ENCODE measurements around the gene FRS3.
A peak's percentile ranks its signal among the peaks of the same experiment; 100 is the strongest.
"Not testable (repeated sequence)": the region's sequence is repeated elsewhere in the genome, so short reads cannot be mapped to it uniquely, and the experiment has no call there.

Gene FRS3

DNA sequence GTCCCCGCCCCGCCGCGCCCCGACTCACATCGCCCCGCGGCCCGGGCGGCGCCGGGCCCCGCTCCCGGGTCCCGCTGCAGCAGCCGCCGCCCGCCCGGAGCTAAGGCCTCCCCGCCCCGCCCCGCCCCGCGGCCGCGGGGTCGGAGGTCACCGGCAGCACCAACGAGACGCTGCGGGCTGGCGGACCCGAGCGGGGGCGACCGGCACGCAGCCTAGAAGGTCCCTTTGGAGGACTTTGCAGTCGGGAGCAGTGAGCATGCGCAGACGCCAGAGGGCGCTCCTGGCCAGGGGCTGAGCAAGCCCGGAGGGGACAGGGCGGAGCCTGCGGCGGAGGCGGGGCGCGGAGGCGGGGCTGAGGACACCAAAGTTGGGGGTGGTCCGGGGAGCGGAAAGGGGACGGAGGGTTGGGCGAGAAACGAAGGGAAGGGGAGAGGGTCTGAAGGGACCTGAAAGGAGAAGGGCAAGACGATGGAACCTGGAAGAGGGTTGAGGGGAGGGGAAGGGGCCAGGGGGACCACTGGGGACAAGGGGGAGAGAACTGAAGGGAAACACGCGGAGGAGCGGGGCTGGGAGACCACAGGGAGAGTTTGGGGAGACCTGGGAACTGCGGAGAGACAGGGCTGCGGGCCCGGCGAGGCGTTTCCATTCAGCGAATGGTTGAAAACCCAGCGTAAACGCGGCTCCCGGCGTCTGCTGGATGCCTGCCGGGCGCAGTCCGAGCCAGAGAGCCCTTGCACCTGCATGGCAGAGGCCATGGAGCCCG is at the start of gene FRS3:
TSS of gene FRS3 (minus strand) at position 113 of the 763 bp plus-strand sequence. CDS start 2,913 bp downstream, outside the sequence.
- peak within 1 kb of the TSS; percentile 71 for H3K4me3 ChIP-seq (ENCODE audit: low read depth, low read length)

DNA sequence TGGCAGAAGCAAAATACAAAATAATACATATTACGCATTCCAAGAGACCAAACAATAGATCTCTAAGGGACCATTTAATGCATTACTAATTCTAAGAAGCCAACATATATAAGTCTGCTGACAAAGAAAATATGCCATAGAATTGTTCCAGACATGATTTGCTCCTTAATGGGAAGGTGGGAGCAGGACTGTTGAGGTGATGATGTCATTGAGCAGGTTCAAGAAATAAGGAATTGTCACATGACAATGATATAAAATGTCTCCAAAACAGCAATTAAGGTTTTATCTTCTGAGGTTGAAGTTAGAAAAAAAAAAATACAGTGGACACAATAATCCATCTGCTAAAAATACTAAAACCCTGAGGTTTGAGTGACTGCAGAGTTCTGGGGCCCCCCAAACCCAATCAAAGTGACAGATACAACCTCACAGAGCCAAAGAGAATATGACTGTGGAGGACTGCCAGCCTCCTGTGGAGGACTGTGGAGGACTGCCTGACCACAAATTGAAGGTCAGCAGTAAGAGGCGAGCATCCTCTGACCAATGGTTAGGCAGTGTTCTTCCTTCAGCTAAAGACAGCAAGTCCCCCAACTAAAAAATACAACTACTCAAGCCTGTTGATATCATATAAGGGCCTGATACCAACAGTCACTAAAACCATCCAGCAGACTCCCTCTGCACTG is 46.8 kb upstream of the FRS3 start:
- H3K4me3 ChIP-seq (ENCODE audit: low read depth, low read length), result no peak overlapping the region

- no peak overlapping the region for H3K4me3 ChIP-seq (ENCODE audit: low read depth, low read length)
Measured at GRCh38 chr6:41824571-41825569, 45.2 kb upstream of the FRS3 start.

DNA sequence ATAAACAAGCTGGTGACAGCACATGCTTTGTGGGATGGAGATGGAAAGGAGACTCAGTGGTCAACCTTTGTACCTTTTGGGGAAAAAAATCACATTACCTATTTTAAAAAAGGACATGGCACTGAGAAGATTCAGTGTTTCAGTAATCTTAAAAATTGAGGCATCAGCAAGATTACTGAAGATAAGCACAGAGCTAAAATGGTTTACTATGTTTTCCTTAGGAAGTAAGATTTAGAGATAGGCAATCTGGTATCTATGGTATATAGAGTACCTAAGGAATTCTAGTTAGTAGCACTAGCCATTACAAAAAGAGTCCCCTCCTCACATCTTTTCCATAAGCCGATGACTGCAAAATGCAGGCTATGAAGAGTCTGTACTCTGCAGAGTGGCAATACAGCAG is 43.5 kb upstream of the FRS3 start:
- no peak overlapping the region for H3K4me3 ChIP-seq (ENCODE audit: low read depth, low read length)

DNA sequence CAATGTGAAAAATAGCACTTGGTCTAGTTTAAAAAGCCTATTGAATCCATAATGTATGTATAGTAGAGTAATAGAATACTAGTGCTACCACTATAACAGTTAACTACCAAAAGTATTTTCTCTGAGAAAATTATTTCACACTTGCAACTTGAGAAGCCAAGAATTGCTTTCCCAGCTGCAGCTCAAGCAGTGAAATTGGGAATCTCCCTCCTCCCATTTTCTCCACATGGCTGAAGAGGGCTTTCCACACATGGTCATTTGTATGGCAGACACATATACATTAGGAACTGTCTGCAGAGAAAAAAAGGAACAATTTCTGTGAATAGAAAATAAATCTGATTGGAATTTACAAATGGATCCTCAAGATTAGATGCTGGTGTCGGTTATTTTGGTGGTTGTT is 42.3 kb upstream of the FRS3 start:
- no peak overlapping the region for H3K4me3 ChIP-seq (ENCODE audit: low read depth, low read length)

- H3K4me3 ChIP-seq (ENCODE audit: low read depth, low read length), result no peak overlapping the region
Measured at GRCh38 chr6:41821266-41821665, 41.6 kb upstream of the FRS3 start.

DNA sequence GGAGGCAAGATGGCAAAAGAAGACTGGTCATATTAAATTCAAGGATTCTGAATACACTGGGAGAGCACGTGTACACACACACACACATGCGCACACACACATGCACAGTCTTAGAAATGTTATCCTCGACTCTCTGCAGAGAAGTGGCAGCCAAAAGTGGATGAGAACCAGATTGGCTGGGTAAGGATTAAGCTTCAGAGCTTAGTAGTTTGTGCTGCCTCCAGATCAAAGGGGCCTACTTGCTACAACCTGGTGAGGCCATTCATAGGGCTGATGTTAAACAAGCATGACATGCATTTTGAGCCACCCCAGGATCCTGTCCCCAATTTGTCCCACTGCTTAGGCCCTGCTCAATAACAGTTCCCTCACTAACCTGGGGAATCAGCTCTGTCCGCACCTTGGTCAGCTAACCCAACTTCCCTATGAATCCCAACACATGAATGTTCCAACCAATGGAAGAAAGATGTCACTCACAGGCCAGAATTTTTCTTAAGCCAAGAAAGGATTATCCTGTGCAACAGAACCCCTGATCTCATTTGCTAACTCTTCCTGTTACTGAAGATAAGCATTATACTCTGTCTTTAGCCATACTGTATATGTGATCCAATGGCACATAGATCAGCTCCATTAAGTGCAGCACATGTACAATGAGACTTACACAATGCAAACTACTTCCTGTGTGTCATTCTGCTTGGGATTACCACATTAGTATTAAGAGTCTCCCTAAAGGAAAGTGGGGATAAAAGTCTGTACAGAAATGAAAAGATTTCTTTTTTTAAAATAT is 38.8 kb upstream of the FRS3 start:
- H3K4me3 ChIP-seq (ENCODE audit: low read depth, low read length), result no peak overlapping the region

DNA sequence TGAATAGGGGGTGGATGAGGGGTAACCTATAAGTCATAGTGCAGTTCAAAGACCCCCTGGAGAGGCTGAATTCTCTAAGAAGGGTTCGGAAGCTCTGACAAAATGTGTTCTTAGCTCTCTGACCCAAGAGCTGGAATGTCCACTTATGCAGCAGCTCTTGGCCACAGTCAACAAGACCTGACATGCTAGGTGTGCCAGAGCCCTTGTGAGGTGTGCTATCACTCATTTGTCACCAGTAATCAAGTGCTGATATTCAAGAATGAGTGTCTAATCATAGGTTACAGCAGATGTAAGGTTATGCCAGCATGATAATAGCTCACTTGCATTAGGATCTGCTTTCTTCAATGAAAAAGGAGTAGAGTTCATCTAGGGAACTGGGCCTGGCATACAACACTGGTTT is 35.9 kb upstream of the FRS3 start:
- H3K4me3 ChIP-seq (ENCODE audit: low read depth, low read length), result no peak overlapping the region

DNA sequence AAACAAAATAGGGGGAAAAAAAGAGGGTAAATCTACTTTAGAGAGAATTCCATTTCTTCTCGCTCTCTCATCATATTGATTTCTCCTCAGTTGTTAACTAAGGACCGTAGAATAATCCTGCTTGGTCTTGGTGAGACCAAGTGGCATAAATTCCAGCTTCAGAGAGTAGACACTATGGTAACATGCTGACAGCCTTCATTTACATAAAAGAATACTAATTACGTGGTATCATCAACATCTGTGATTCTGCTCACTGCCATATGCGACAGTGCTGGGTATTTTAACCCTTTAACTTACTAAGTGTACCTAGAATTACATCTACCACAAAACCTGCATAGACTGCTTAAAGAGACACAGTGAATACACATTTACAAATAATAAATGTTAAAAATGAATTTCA is 34.9 kb upstream of the FRS3 start:
- no peak overlapping the region for H3K4me3 ChIP-seq (ENCODE audit: low read depth, low read length)

GRCh38 chr6:41813956-41814355 is 34.3 kb upstream of the FRS3 start:
- no peak overlapping the region for H3K4me3 ChIP-seq (ENCODE audit: low read depth, low read length)

DNA sequence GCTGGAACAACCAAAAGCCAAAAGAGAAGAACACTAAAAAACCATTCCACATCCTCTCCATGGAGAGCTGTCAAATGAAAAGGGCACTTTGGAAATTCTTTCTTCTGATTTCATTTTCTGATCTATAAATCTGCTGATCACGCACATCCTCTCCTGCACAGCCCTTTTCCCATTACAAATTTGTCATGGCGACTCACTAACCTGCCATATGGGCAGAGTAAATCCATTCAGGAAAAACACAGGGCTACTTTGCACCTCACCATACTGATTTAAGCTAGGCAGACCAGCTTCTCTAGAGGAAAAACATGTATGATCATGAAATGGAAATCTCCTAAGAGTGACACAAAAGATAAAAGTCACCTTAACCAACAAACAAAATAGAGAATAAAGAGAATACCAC is 33.8 kb upstream of the FRS3 start:
- H3K4me3 ChIP-seq (ENCODE audit: low read depth, low read length), result no peak overlapping the region

DNA sequence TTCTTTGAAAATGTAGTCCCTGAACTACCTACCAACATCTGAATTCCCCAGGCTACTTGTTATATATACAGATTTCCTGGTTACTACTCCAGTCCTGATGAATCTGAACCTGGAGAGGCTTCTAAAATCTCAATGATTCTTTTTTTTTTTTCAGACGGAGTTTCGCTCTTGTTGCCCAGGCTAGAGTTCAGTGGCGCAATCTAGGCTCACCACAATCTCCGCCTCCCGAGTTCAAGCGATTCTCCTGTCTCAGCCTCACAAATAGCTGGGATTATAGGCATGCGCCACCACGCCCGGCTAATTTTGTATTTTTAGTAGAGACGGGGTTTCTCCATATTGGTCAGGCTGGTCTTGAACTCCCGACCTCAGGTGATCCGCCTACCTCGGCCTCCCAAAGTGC is 32.2 kb upstream of the FRS3 start:
- H3K4me3 ChIP-seq (ENCODE audit: low read depth, low read length), result not testable (repeated sequence)

DNA sequence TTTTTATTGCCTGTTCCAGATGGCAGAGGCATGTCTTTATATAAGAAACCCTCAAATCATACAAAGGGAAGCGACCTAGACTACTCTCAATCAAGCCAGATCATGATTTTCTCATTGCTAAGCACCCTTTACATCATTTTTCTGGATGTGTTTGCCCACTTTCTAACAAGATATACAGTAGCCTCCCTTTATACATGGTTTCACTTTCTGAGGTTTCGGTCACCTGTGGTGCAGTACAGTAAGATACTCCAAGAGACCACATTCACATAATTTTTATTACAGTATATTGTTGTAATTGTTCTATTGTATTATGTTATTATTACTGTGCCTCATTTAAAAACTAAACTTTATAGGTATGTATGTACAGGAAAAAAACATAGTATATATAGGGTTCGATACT is 31.4 kb upstream of the FRS3 start:
- no peak overlapping the region for H3K4me3 ChIP-seq (ENCODE audit: low read depth, low read length)

GRCh38 chr6:41805830-41806774 is 26.4 kb upstream of the FRS3 start:
- no peak overlapping the region for H3K4me3 ChIP-seq (ENCODE audit: low read depth, low read length)

DNA sequence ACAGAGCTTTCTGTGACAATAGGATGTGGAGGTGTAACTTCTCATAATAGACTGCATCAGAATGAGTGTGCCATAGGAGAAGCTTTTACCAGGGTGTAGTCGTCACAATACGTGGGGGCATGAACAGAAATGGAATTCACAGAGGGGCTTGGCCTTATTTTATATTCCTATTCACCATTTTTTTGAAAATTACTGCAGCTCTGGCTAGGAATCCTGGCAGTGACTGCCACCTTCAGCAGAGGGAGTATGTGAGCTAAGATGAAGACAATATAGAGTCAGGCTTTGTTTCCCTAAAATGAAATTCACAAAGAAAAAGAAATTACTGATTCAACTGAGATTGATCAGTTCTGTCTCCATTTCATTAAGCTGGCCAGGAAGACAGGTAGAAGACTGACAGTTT is 21.7 kb upstream of the FRS3 start:
- H3K4me3 ChIP-seq (ENCODE audit: low read depth, low read length), result no peak overlapping the region

- no peak overlapping the region for H3K4me3 ChIP-seq (ENCODE audit: low read depth, low read length)
Measured at GRCh38 chr6:41799559-41799911, 19.8 kb upstream of the FRS3 start.

DNA sequence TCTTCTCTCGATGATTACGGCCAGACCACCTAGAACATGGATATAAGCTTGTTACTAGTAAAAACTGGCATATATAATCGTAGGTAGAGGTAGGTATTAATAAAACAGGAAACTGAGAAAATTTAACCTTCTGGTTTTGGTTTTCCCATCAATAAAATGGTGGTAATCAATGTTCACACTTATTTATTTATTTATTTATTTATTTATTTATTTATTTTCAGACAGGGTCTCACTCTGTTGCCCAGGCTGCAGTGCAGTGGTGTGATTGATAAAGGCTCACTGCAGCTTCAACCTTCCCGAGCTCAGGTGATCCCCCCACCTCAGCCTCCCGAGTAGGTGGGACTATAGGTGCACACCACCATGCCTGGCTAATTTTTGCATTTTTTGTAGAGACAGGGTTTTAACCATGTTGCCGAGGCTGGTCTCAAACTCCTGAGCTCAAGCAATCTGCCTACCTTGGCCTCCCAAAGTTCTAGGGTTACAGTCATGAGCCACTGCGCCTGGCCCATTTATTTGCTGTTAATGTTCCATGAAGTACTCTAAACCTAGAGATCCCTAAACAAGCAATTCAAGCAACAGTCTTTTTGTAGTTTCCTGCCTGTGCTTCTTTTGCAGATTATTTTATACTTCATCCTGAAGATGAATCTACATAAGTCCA is 19.3 kb upstream of the FRS3 start:
- no peak overlapping the region for H3K4me3 ChIP-seq (ENCODE audit: low read depth, low read length)

- no peak overlapping the region for H3K4me3 ChIP-seq (ENCODE audit: low read depth, low read length)
Measured at GRCh38 chr6:41796474-41796873, 16.8 kb upstream of the FRS3 start.

DNA sequence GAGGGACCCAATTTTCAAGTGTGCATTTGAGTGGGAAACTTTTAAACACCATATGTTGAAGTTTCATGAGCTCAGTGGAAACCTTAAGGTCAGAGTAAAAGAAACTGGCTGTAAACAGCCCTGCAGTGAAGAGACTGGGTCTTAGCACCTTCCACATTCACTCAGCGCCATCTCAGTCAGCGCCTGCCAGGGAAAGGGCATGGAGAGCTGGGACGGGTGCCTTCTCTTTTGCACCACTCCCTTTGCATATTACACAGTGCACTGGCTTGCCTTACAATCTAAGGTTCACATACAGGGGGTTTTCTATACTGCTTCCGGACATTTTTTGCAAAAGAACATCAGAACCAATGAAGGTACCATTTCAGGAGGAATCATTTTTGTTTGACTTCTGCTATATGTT is 12.3 kb upstream of the FRS3 start:
- H3K4me3 ChIP-seq (ENCODE audit: low read depth, low read length), result no peak overlapping the region
